Measurements from ENCODE around the gene CUL9. TPM values are rescaled to one million over a fixed set of nuclear protein-coding genes. Genes with fewer than 3 reads are reported as not detected.

Gene CUL9
- total RNA-seq, 1 experiment from 2014 or later: 21.9 TPM

DNA sequence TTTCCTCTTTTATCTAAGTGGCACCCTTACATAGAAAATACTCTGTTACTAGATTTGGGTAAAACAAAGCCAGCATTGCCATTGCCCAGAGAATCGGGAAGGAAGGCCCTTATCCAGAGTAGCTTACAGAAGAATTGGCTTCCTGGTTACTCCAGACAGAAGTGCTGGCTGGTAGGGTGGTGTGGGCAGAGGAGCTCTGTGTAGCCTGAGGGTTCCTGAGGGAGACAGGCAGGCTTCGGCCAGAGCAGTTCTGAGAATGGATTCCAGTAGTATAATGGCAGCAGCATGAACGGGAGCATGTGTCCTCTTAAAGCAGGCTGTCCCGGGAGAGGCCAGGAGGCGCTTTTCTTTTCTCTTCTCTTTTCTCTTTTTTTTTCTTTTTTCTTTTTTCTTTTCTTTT lies 11.9 kb downstream of the CUL9 start:
- no peak for DNase-seq (ENCODE audit: low read depth)

DNA sequence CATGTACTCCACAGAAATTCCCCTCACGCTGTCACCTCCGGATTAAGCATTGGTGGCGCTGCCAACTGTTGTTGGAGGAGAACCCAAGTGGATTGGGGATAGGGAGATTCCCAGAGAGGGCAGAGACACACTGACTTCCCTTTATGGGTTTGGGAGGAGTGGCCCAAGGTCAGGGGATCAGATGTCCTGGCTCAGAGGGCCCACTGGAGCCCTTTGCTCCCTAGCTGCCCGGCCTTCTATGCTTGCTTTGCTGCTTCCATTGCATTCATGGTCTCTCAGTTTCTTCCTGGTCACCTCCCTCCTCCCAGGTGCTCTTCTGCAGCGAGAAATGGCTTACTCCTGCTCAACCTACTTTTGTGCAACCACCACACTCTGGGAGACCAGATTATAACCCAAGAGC lies 14.3 kb downstream of the CUL9 start:
- DNase-seq (ENCODE audit: low read depth): no peak

DNA sequence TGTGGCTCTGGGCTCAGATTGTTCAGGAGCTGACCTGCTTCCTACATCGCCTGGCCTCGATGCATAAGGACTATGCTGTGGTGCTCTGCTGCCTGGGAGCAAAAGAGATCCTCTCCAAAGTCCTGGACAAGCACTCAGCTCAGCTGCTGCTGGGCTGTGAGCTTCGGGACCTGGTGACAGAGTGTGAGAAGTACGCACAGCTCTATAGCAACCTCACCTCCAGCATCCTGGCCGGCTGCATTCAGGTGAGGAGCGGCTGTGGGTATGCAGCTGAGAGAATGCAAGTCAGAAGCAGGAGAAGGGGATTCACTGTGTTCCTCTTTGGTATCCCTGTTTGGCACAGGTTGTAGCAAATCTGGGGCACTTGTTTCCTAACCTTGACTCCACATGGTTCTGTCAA lies 17.9 kb downstream of the CUL9 start:
- no peak for DNase-seq (ENCODE audit: low read depth)

DNA sequence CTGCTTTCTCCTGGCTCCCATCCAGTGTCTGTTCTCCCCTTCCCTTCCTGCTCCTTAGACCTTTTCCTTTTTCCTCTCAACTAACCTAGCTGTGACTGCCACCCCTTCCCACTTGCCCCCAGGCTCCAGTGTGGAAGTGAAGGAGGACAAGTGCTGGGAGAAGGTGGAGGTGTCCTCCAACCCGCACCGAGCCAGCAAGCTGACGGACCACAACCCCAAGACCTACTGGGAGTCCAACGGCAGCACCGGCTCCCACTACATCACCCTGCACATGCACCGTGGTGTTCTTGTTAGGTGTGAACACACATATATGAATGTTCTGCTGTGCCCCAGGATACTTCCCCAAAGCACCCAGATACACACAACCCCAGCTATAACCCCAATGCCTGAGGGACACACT lies 18.5 kb downstream of the CUL9 start:
- DNase-seq (ENCODE audit: low read depth): no peak

DNA sequence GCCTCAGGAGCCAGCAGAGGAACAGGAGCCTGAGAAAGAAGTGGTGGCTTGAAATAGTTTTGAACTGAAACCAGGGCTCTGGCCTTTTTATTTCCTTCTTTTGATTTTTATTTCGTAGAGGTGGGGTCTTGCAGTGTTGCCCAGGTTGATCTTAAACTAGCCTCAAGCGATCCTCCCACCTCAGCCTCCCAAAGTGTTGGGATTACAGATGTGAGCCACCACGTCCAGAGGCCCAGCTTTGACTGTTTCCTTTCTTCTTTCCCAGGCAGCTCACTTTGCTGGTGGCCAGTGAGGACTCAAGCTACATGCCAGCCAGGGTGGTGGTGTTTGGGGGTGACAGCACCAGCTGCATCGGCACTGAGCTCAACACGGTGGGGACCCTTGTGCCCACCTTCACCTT lies 20.5 kb downstream of the CUL9 start:
- DNase-seq (ENCODE audit: low read depth): no peak

DNA sequence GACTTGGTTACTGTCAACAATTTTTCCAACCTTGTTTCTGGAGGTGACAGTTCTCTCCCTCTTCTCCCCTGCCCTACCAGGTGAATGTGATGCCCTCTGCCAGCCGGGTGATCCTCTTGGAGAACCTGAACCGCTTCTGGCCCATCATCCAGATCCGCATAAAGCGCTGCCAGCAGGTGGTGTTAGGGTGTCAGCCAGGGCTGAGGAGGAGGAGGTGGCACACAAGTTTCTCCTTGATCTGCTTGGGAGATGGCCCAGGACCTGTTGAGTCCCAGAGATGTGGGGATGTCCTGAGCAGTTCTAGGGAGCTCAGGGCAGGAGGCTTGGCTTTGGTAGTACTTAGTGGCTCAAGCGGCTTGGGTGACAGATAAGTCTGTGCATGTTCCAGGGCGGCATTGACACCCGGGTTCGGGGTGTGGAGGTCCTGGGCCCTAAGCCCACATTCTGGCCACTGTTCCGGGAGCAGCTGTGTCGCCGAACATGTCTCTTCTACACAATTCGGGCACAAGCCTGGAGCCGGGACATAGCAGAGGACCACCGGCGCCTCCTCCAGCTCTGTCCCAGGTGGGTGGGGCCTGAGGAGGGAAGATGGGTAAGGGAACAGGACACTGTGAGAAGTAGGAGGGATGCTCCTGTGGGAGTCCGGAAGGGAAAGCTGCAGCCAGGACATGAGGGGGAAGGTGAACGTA lies 21.2 kb downstream of the CUL9 start:
- DNase-seq (ENCODE audit: low read depth): no peak

DNA sequence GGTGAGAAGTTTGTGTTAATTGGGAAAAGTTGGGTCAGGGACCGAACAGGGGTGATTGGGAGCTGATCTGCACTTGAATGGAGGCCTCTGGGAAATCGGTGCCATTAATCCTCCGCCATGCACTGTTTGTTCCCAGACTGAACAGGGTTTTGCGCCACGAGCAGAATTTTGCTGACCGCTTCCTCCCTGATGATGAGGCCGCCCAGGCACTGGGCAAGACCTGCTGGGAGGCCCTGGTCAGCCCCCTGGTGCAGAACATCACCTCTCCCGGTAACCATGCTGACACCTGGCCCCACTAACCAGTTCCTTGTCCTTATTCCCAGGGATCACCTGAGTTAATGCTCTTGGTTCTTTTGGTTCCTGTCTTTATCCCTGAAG lies 21.7 kb downstream of the CUL9 start:
- DNase-seq (ENCODE audit: low read depth): no peak

DNA sequence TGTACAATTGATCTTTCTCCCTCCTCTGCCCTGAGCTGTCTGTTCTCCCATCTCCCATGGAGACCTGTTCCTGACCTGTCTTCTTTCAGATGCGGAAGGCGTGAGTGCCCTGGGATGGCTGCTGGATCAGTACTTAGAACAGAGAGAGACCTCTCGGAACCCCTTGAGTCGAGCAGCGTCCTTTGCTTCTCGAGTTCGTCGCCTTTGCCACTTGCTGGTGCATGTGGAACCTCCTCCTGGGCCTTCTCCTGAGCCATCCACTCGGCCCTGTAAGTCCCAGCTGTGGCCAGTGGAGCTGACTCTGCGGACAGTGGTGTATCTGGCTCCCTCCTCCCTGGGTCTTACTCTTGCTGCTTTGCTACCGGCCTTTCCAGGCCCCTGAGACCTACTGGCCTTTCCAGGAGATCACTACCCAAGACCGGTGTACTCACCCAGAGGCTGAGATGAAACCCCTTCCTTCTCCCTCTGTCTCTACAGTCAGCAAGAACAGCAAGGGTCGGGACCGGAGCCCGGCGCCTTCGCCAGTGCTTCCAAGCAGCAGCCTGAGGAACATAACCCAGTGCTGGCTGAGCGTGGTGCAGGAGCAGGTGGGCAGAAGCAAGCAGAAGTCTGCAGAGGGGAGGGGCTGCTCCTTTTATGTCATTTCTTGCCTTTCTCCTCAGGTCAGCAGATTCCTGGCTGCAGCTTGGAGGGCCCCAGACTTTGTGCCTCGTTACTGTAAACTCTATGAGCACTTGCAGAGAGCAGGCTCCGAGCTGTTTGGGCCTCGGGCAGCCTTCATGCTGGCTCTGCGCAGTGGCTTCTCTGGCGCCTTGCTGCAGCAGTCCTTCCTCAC lies 22.5 kb downstream of the CUL9 start:
- DNase-seq (ENCODE audit: low read depth): no peak

DNA sequence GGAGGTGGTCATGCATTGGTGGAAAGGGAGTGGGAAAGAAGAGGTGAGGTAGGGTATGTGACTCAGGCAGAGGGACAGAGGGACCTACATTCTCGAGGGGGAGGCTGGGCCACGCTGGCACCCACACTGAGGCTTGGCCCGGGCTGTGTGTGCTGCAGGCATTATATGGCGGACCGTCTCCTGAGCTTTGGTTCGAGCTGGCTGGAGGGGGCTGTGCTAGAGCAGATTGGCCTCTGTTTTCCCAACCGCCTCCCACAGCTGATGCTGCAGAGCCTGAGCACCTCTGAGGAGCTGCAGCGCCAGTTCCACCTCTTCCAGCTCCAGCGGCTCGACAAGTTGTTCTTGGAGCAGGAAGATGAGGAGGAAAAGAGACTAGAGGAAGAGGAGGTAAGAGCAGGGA lies 23.9 kb downstream of the CUL9 start:
- no peak for DNase-seq (ENCODE audit: low read depth)

DNA sequence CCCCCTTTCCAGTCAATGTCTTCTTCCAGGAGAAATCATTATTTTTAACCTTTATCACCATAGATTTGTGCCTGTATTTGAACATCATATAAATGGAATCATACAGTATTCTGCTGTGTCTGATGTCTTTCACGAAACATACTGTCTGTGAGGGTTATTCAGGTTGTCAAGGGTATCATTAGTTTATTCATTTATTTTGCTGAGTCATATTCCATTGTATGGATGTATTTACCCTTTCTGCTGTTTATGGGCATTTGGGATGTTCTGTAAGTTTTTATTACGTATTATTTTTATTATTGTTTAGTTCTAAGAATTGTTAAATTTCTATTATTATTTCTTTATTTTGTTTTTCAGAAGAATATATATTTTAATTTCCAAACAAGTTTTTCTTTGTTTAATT lies 25.3 kb downstream of the CUL9 start:
- no peak for DNase-seq (ENCODE audit: low read depth)

DNA sequence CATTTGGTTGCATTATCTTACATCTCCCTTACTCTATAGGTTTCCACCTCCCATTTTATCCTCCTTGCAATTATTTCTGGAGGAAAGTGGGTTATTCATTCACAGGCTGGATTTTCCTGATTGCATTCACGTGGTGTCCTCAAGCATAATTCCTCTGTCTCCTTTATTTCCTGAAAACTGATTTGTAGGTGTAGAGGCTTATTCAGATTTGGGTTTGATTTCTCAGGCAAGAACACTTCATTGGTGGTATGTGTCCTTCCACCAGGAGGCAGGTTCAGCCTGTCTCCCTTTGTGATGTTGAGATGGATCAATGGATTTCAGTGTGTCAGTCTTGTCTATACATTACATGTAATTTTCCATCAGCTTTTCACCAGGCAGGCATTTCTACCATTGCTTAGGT lies 30.0 kb downstream of the CUL9 start:
- no peak for DNase-seq (ENCODE audit: low read depth)

DNA sequence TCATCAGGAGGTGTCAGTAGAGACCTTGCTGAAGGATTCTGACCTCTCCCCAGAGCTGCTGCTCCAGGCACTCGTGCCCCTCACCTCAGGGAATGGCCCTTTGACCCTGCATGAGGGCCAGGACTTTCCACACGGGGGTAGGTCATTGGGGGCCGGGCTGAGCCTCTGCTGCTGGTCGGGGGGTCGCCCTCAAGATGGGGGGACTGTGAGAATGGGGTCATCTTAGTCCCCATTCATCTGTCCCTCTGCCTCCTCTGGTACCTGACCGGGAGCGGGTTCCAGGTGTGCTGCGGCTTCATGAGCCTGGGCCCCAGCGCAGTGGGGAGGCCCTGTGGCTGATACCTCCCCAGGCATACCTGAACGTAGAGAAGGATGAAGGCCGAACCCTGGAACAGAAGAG lies 31.4 kb downstream of the CUL9 start:
- DNase-seq (ENCODE audit: low read depth): no peak

DNA sequence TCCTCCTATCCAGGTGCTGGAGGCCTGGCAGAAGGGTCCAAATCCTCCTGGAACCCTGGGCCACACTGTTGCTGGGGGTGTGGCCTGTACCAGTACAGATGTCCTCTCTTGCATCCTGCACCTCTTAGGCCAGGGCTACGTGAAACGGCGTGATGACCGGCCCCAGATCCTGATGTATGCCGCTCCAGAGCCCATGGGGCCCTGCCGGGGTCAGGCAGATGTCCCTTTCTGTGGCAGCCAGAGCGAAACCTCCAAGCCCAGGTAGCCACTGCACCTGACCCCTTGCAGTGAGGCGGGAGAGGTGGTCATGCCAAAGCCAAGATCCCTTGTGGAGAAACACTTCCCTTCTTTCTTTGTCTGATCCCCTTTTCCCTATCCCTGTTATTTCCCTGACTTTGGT lies 33.1 kb downstream of the CUL9 start:
- no peak for DNase-seq (ENCODE audit: low read depth)

DNA sequence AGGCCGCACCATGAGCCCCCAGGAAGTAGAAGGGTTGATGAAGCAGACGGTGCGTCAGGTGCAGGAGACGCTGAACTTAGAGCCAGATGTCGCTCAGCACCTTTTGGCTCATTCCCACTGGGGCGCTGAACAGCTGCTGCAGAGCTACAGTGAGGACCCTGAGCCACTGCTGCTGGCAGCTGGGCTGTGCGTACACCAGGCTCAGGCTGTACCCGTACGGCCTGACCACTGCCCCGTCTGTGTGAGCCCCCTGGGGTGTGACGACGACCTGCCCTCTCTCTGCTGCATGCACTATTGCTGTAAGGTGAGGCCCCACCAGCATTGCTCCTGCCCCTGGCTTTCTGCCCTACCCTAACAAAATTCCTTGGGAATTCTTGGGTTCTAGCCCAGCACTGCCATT lies 34.2 kb downstream of the CUL9 start:
- DNase-seq (ENCODE audit: low read depth): no peak

DNA sequence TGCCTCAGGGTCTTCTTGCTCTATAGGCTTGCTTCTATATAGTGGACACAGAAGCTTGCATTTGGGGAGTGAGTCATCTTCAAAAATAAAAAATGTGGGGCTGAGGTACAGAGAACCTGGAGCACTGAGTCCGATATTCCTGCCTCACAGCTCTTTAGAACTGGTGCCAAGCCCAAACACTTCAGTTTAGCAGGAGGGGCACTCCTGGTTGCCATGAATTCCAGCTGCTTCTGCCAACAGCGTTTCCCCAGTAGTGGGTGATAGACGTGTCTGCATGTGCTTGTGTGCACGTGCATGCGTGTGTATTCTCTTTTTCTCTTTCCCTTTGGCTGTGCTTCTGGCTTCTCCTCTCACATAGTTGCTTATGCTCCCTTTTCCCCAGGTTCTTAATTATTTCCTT lies 35.4 kb downstream of the CUL9 start:
- no peak for DNase-seq (ENCODE audit: low read depth)

DNA sequence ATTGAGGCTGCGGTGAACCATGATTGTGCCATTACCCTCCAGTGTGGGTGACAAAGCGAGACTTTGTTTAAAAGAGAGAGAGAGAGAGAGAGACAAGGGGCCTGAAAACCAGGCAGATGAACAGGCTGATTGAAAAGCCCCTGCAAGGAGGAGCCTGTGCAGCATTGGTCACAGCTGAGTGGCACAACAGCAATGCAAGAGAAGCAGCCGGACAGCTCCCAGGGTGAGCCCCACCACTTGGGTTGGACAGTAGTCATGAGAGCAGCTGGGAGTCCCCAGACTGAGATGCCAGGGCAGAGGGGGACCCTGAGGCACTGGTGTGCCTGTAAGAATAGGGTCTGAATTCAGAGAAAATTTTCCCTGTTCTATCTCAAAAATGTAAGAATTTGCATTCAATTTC lies 37.1 kb downstream of the CUL9 start:
- DNase-seq (ENCODE audit: low read depth): no peak

DNA sequence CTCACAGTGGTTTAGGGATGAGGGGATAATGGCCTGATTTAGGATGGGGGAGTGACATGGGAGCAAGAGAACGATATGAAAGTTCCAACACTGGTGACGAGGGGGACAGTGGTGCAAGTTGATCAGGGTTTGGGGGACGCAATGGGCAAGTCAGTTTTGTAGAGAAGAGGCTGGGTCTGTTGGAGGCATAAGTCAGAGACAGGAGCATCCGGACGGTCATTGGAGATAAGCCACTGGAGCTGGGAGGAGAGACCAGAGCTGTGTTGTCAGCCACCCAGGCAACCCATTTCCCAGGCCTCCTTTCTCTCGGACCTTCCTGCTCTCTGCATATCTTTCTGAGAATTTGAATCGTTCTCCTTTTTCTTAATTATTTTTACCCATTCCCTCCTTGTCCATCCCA lies 37.8 kb downstream of the CUL9 start:
- DNase-seq (ENCODE audit: low read depth): no peak

DNA sequence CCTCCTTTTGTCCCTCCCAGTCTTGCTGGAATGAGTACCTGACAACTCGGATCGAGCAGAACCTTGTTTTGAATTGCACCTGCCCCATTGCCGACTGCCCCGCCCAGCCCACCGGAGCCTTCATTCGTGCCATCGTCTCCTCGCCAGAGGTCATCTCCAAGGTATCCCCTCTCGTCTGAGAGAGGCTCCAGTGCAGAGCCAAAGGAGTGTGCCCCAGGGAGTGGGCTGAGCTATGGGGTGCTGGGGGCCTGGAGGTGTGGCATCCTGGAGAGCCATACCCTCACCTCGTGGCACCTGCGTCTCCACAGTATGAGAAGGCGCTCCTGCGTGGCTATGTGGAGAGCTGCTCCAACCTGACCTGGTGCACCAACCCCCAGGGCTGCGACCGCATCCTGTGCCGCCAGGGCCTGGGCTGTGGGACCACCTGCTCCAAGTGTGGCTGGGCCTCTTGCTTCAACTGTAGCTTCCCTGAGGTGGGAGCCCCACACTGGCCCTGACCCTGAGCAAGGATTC lies 38.5 kb downstream of the CUL9 start:
- DNase-seq (ENCODE audit: low read depth): no peak

DNA sequence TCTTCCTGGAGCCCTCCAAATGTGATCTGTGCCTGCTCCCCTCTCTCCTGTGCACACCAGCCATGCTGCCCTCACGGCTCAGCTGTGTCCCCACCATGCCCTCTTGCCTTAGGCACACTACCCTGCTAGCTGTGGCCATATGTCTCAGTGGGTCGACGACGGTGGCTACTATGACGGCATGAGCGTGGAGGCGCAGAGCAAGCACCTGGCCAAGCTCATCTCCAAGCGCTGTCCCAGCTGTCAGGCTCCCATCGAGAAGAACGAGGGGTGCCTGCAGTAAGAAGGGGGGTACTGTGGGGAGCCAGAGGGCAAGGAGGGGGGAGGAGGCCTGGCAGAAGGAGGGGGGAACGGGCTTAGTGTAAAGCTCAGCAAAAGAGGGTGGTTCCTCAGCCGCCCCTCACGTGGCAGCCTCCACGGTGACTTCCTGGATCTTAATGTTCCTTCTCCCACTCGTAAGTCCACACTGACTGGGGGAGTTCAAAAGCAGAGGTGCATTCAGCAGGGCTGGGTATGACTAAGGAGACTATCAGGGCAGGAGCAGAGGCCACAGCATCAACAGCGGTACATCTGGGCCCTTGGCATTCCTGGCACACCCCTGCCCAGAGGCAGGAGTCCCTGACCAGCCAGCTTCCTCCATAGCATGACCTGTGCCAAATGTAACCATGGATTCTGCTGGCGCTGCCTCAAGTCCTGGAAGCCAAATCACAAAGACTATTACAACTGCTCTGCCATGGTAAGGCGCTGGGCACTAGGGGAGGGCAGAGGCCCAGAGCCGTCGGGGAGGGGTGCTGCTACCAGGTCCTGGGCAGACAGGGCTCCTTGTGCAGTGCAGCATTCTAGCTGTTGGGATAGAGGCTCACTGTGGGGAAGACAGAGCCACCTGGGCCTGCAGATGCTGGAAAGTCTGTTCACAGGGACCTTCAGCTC lies 39.3 kb downstream of the CUL9 start:
- DNase-seq (ENCODE audit: low read depth): peak; percentile 50

DNA sequence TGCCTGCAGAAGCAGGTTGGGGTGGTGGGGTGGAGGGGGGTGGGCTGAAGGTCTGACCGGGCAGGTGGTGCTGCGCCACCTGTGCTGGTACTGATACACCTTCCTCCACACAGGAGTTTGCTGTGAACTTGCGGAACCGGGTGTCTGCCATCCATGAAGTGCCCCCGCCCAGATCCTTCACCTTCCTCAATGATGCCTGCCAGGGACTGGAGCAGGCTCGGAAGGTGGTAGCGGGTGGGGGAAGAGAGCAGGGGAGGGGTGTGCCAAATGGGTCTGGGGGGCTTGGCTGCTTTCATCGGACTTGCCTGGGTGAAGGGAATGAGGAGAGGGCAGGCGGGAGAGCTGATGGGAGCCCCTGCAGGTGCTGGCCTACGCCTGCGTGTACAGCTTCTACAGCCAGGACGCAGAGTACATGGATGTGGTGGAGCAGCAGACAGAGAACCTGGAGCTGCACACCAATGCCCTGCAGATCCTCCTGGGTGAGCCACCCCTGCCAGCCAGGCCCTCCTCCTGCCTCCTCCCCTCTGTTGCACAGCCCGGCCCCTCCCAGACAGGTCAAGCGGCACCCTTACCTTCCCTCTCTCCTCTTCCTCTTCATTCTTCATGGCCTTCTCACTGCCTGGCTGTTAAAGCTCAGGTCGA lies 40.5 kb downstream of the CUL9 start:
- DNase-seq (ENCODE audit: low read depth): no peak

DNA sequence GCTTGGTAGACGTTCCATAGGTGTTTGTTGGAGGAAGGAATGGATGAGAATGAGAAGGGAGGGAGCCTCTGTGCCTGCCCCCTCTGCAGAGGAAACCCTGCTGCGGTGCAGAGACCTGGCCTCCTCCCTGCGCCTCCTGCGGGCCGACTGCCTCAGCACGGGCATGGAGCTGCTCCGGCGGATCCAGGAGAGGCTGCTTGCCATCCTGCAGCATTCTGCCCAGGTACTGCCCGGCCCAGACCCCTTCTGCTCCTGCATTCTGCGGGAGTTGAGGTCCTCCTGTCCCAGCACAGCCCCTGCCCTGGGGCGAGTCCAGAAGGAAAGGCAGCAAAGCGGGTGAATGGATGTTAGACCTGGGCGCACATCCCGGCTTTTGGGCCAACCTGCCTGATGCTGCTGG lies 41.2 kb downstream of the CUL9 start:
- DNase-seq (ENCODE audit: low read depth): no peak

All from M059J (cell line).